ENCODE measurements around the gene HSDL2.

HSDL2 gene

DNA sequence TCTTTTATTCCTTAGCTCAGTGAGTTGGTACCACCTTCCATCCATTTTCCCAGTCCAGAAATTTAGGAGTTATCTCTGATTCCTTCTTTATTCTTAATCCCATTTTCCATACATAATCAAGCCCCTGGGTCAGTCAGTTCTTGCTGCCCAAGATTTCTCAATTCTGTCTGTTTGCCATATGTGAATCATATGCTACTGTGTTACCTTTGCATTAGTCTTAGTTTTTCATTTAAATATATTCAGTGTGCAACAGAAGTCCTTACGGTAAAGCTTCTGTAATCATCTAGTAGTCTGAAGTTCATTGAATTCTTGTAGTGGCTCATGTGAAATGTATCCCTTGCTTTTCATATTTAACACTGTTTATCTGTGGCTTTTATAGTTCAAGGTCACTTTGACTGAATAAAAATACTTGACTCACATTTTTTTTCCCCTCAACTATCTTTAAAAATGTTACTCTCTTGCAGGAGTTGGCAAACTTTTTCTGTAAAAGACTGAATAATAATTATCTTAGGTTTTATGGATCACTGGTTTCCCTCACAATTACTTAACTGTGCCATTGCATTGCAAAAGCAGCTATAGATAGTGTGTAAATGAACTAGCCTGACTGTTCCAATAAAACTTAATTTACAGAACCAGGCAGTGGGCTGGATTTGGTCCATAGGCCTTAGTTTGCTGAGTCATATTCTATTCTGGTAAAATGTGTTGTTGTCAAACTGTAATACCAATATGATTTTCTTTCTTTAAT, 113.7 kb downstream of the HSDL2 start:
- Histone ChIP-seq H3K27ac (replicated peaks; ENCODE audit: low read length) (no peak overlapping the region), H3K4me2 (ENCODE audit: insufficient read depth, low read length, poor library complexity, severe bottlenecking) (no peak overlapping the region), H3K36me3 (replicated peaks in 1 of 2; ENCODE audit: control insufficient read depth in 2 of 2, insufficient read depth in 2 of 2, low read length in 2 of 2) (peaks cover 8 to 74% of the 10 kb centered on the region in 2 donors), H4K8ac (ENCODE audit: low read depth, low read length) (no peak overlapping the region), H2BK12ac (ENCODE audit: low read length) (no peak overlapping the region), H3K14ac (ENCODE audit: low read length) (no peak overlapping the region), H3K23ac (ENCODE audit: low read depth, low read length, poor library complexity) (no peak overlapping the region), H3K4ac (ENCODE audit: low read length) (no peak overlapping the region), H3K9ac (ENCODE audit: low read depth, low read length, poor library complexity) (no peak overlapping the region), H3K18ac (ENCODE audit: low read length) (no peak overlapping the region), H3K9me3 (replicated peaks in 1 of 2; ENCODE audit: control insufficient read depth in 2 of 2, insufficient read depth in 1 of 2, low read depth in 1 of 2, low read length in 2 of 2) (peaks cover 9 to 35% of the 10 kb centered on the region in 2 donors), H2AK5ac (ENCODE audit: low read depth, low read length) (no peak overlapping the region), H2BK15ac (ENCODE audit: low read length) (no peak overlapping the region), H2BK120ac (ENCODE audit: low read depth, low read length) (no peak overlapping the region), H3K27me3 (ENCODE audit: control insufficient read depth in 3 of 3, insufficient read depth in 3 of 3, low read depth in 1 of 3, low read length in 3 of 3) (no peaks in the 10 kb centered on the region), H2AFZ (ENCODE audit: low read length) (no peak overlapping the region), H4K91ac (ENCODE audit: low read depth, low read length, poor library complexity) (no peak overlapping the region), H3K4me3 (ENCODE audit: low read length in 2 of 2) (no peak overlapping the region), H2BK5ac (ENCODE audit: low read length) (no peak overlapping the region), H3K79me1 (ENCODE audit: low read depth, low read length) (peaks cover 5% of the 10 kb centered on the region), H3K4me1 (ENCODE audit: control insufficient read depth in 2 of 2, insufficient read depth in 1 of 2, low read depth in 1 of 2, low read length in 2 of 2) (peaks cover 7 to 9% of the 10 kb centered on the region in 2 donors)
- DNase-seq (ENCODE audit: low spot score), result no peak
- WGBS, 2 donors (ENCODE audit: extremely low coverage in 2 of 2, insufficient read length in 2 of 2, insufficient replicate concordance in 1 of 2), result no CpG with 5 or more reads among the region's 1 CpG

GRCh38 chr9:112494153-112494552, 114.2 kb downstream of the HSDL2 start:
- H3K4me1 ChIP-seq (ENCODE audit: control insufficient read depth in 2 of 2, insufficient read depth in 1 of 2, low read depth in 1 of 2, low read length in 2 of 2), result peaks cover 7 to 9% of the 10 kb centered on the region in 2 donors
- no peak overlapping the region for H3K9ac ChIP-seq (ENCODE audit: low read depth, low read length, poor library complexity)
- peaks cover 5% of the 10 kb centered on the region for H3K79me1 ChIP-seq (ENCODE audit: low read depth, low read length)
- no peak overlapping the region for H3K4me3 ChIP-seq (ENCODE audit: low read length in 2 of 2)
- no peak overlapping the region for H3K14ac ChIP-seq (ENCODE audit: low read length)
- no peak overlapping the region for H2BK15ac ChIP-seq (ENCODE audit: low read length)
- no peak overlapping the region for H2BK12ac ChIP-seq (ENCODE audit: low read length)
- no peak overlapping the region for H3K4ac ChIP-seq (ENCODE audit: low read length)
- no peak overlapping the region for H3K4me2 ChIP-seq (ENCODE audit: insufficient read depth, low read length, poor library complexity, severe bottlenecking)
- no peak overlapping the region for H3K23ac ChIP-seq (ENCODE audit: low read depth, low read length, poor library complexity)
- no CpG with 5 or more reads among the region's 1 CpG for WGBS, 2 donors (ENCODE audit: extremely low coverage in 2 of 2, insufficient read length in 2 of 2, insufficient replicate concordance in 1 of 2)
- H2AK5ac ChIP-seq (ENCODE audit: low read depth, low read length), result no peak overlapping the region
- H2BK120ac ChIP-seq (ENCODE audit: low read depth, low read length), result no peak overlapping the region
- no peak overlapping the region for H2AFZ ChIP-seq (ENCODE audit: low read length)
- no peaks in the 10 kb centered on the region for H3K27me3 ChIP-seq (ENCODE audit: control insufficient read depth in 3 of 3, insufficient read depth in 3 of 3, low read depth in 1 of 3, low read length in 3 of 3)
- H2BK5ac ChIP-seq (ENCODE audit: low read length), result no peak overlapping the region
- no peak for DNase-seq (ENCODE audit: low spot score)
- H3K9me3 ChIP-seq (replicated peaks in 1 of 2; ENCODE audit: control insufficient read depth in 2 of 2, insufficient read depth in 1 of 2, low read depth in 1 of 2, low read length in 2 of 2), result peaks cover 9 to 41% of the 10 kb centered on the region in 2 donors
- H3K27ac ChIP-seq (replicated peaks; ENCODE audit: low read length), result no peak overlapping the region
- no peak overlapping the region for H4K91ac ChIP-seq (ENCODE audit: low read depth, low read length, poor library complexity)
- H3K36me3 ChIP-seq (replicated peaks in 1 of 2; ENCODE audit: control insufficient read depth in 2 of 2, insufficient read depth in 2 of 2, low read length in 2 of 2), result peaks cover 8 to 80% of the 10 kb centered on the region in 2 donors
- H4K8ac ChIP-seq (ENCODE audit: low read depth, low read length), result no peak overlapping the region
- no peak overlapping the region for H3K18ac ChIP-seq (ENCODE audit: low read length)

GRCh38 chr9:112495614-112496013, 115.7 kb downstream of the HSDL2 start:
- no peak overlapping the region for H4K91ac ChIP-seq (ENCODE audit: low read depth, low read length, poor library complexity)
- no peak overlapping the region for H3K4me3 ChIP-seq (ENCODE audit: low read length in 2 of 2)
- H3K9ac ChIP-seq (ENCODE audit: low read depth, low read length, poor library complexity), result no peak overlapping the region
- no peak overlapping the region for H3K4ac ChIP-seq (ENCODE audit: low read length)
- H4K8ac ChIP-seq (ENCODE audit: low read depth, low read length), result no peak overlapping the region
- no peak overlapping the region for H2BK120ac ChIP-seq (ENCODE audit: low read depth, low read length)
- DNase-seq (ENCODE audit: low spot score), result no peak
- H3K36me3 ChIP-seq (replicated peaks in 1 of 2; ENCODE audit: control insufficient read depth in 2 of 2, insufficient read depth in 2 of 2, low read length in 2 of 2), result peaks cover 8 to 85% of the 10 kb centered on the region in 2 donors
- H2BK12ac ChIP-seq (ENCODE audit: low read length), result no peak overlapping the region
- peaks cover 9 to 47% of the 10 kb centered on the region in 2 donors for H3K9me3 ChIP-seq (replicated peaks in 1 of 2; ENCODE audit: control insufficient read depth in 2 of 2, insufficient read depth in 1 of 2, low read depth in 1 of 2, low read length in 2 of 2)
- H2BK15ac ChIP-seq (ENCODE audit: low read length), result no peak overlapping the region
- H3K27ac ChIP-seq (replicated peaks; ENCODE audit: low read length), result no peak overlapping the region
- peaks cover 4 to 7% of the 10 kb centered on the region in 2 donors for H3K4me1 ChIP-seq (ENCODE audit: control insufficient read depth in 2 of 2, insufficient read depth in 1 of 2, low read depth in 1 of 2, low read length in 2 of 2)
- no peak overlapping the region for H3K23ac ChIP-seq (ENCODE audit: low read depth, low read length, poor library complexity)
- H2AK5ac ChIP-seq (ENCODE audit: low read depth, low read length), result no peak overlapping the region
- H2BK5ac ChIP-seq (ENCODE audit: low read length), result no peak overlapping the region
- no peak overlapping the region for H3K4me2 ChIP-seq (ENCODE audit: insufficient read depth, low read length, poor library complexity, severe bottlenecking)
- H3K27me3 ChIP-seq (ENCODE audit: control insufficient read depth in 3 of 3, insufficient read depth in 3 of 3, low read depth in 1 of 3, low read length in 3 of 3), result no peaks in the 10 kb centered on the region
- H2AFZ ChIP-seq (ENCODE audit: low read length), result no peak overlapping the region
- H3K18ac ChIP-seq (ENCODE audit: low read length), result no peak overlapping the region
- peaks cover 5% of the 10 kb centered on the region for H3K79me1 ChIP-seq (ENCODE audit: low read depth, low read length)
- WGBS, 2 donors (ENCODE audit: extremely low coverage in 2 of 2, insufficient read length in 2 of 2, insufficient replicate concordance in 1 of 2), result no CpG with 5 or more reads among the region's 4 CpGs
- H3K14ac ChIP-seq (ENCODE audit: low read length), result no peak overlapping the region

DNA sequence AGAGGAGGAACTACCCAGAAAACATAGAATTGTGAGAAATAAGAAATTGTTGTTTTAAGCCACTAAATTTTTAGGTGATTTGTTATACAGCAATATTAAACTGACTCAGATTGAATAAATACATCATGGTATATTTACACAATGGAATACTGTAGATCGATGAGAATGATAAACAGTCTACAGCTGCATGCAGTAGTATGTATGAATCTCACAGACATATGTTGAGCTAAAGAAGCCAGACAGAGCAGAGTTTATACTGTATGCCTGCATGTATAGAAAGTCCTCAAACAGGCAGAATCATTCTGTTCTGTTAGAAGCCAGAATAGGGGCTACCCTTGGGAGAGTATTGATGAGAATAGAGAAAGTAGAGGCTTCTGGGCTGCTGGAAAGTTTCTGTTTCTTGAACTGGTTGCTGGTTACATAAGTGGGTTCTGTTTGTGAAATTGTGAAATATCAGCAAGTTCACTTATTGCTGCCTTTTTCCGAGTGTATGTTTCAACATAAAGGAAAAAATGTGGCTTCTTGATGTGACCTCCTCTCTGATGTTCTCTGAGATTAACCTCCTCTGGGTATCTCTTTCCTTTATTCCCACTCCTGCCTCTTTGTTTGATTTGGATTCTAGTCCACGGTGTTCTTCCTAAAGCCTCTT, 116.3 kb downstream of the HSDL2 start:
- Histone ChIP-seq H3K18ac (ENCODE audit: low read length) (no peak overlapping the region), H3K9ac (ENCODE audit: low read depth, low read length, poor library complexity) (no peak overlapping the region), H3K23ac (ENCODE audit: low read depth, low read length, poor library complexity) (no peak overlapping the region), H3K79me1 (ENCODE audit: low read depth, low read length) (peaks cover 7% of the 10 kb centered on the region), H2BK120ac (ENCODE audit: low read depth, low read length) (no peak overlapping the region), H2BK5ac (ENCODE audit: low read length) (no peak overlapping the region), H2BK15ac (ENCODE audit: low read length) (no peak overlapping the region), H2AK5ac (ENCODE audit: low read depth, low read length) (no peak overlapping the region), H2AFZ (ENCODE audit: low read length) (no peak overlapping the region), H3K4me3 (ENCODE audit: low read length in 2 of 2) (no peak overlapping the region), H3K4ac (ENCODE audit: low read length) (no peak overlapping the region), H3K36me3 (replicated peaks in 1 of 2; ENCODE audit: control insufficient read depth in 2 of 2, insufficient read depth in 2 of 2, low read length in 2 of 2) (peaks cover 8 to 86% of the 10 kb centered on the region in 2 donors), H3K27me3 (ENCODE audit: control insufficient read depth in 3 of 3, insufficient read depth in 3 of 3, low read depth in 1 of 3, low read length in 3 of 3) (no peaks in the 10 kb centered on the region), H3K14ac (ENCODE audit: low read length) (no peak overlapping the region), H4K91ac (ENCODE audit: low read depth, low read length, poor library complexity) (no peak overlapping the region), H3K4me1 (ENCODE audit: control insufficient read depth in 2 of 2, insufficient read depth in 1 of 2, low read depth in 1 of 2, low read length in 2 of 2) (peaks cover 2 to 4% of the 10 kb centered on the region in 2 donors), H4K8ac (ENCODE audit: low read depth, low read length) (no peak overlapping the region), H3K27ac (replicated peaks; ENCODE audit: low read length) (no peak overlapping the region), H3K4me2 (ENCODE audit: insufficient read depth, low read length, poor library complexity, severe bottlenecking) (no peak overlapping the region), H2BK12ac (ENCODE audit: low read length) (no peak overlapping the region), H3K9me3 (replicated peaks in 1 of 2; ENCODE audit: control insufficient read depth in 2 of 2, insufficient read depth in 1 of 2, low read depth in 1 of 2, low read length in 2 of 2) (peaks cover 9 to 51% of the 10 kb centered on the region in 2 donors)
- WGBS, 2 donors (ENCODE audit: extremely low coverage in 2 of 2, insufficient read length in 2 of 2, insufficient replicate concordance in 1 of 2), result no CpG with 5 or more reads among the region's 3 CpGs
- DNase-seq (ENCODE audit: low spot score), result no peak
